Upper lobe of left lung (tissue), 6 donors: ENCODE data around the gene NAPB. TPM values are rescaled to one million over a fixed set of nuclear protein-coding genes. Genes with fewer than 3 reads are reported as not detected.

ENCODE experiments used
- ATAC-seq, 2 donors: fragments of 200-7000 bp; cut with Tn5 transposase; one replicate each; pipeline ENCODE4 v1.9.1; 2022; ENCODE audit warnings: mild to moderate bottlenecking in 2 of 2, moderate library complexity in 2 of 2; ENCODE audit not compliant: low FRiP score in 2 of 2
- DNase-seq, 2 donors: peaks; one replicate each; pipeline ENCODE4 v3.0.0-alpha.2; 2019 to 2020
- H3K27ac ChIP-seq, 4 donors: fragments of 200-600 bp; sonication (generic); one replicate each; pipeline ENCODE4 v1.5.1; 2016 to 2019
- H3K27me3 ChIP-seq, 4 donors: fragments of 200-600 bp; sonication (generic); one replicate each; pipeline ENCODE4 v1.5.1; 2017 to 2019
- H3K36me3 ChIP-seq, 4 donors: fragments of 200-600 bp; sonication (generic); one replicate each; pipeline ENCODE4 v1.5.1; 2016 to 2019
- H3K4me1 ChIP-seq, 4 donors: fragments of 200-600 bp; sonication (generic); one replicate each; pipeline ENCODE4 v1.5.1; 2018 to 2019
- H3K4me3 ChIP-seq, 4 donors: fragments of 200-600 bp; sonication (generic); one replicate each; pipeline ENCODE4 v1.5.1; 2017 to 2019; ENCODE audit warnings: mild to moderate bottlenecking in 2 of 4, moderate library complexity in 1 of 4
- H3K9me3 ChIP-seq, 4 donors: fragments of 200-600 bp; sonication (generic); one replicate each; pipeline ENCODE4 v1.5.1; 2018 to 2019
- CTCF ChIP-seq, 6 experiments: fragments of 450-650 bp in 4 of 6; fragments of 200-600 bp in 2 of 6; sonication (generic) in 2 of 6; IDR thresholded peaks; one replicate each; pipeline ENCODE4 v1.5.1; 2016 to 2019; ENCODE audit warnings: antibody characterized with exemption in 6 of 6
- EP300 ChIP-seq, 4 donors: sonication (generic); formaldehyde crosslinking; IDR thresholded peaks; one replicate each; pipeline ENCODE4 v1.5.1; 2017; ENCODE audit warnings: antibody characterized with exemption in 4 of 4, control low read depth in 2 of 4
- POLR2A ChIP-seq, 4 donors: fragments of 450-650 bp; IDR thresholded peaks; one replicate each; pipeline ENCODE4 v1.5.1; 2016 to 2017; ENCODE audit warnings: antibody characterized with exemption in 4 of 4, mild to moderate bottlenecking in 2 of 4
- POLR2AphosphoS5 ChIP-seq, 2 donors: sonication (generic); formaldehyde crosslinking; IDR thresholded peaks; one replicate each; pipeline ENCODE4 v1.5.1; 2017; ENCODE audit warnings: antibody characterized with exemption in 2 of 2
- WGBS, 2 donors: methylation state at CpG; one replicate each; pipeline ENCODE4 v1.1.5; 2017 to 2018; 5-methylcytosine and 5-hydroxymethylcytosine counted together
- total RNA-seq, 6 donors: library from RNA; depleted of rRNA in 4 of 6; stranded (reverse); fragments of >200 nt in 4 of 6; gene quantifications; one replicate each; pipeline versions ENCODE4 v1.1.0 to v1.2.1, GENCODE V29; 2016 to 2021
- donor health status: DM: no; HTN: no; CAD: no; lungs with moderate emphysema.
- donor health status: DM: no; HTN: yes; CAD: no; lungs with severe emphysema.

The NAPB gene
- total RNA-seq, 6 donors from 2014 or later: 9.7 to 27.7 (median 11.1) TPM

DNA sequence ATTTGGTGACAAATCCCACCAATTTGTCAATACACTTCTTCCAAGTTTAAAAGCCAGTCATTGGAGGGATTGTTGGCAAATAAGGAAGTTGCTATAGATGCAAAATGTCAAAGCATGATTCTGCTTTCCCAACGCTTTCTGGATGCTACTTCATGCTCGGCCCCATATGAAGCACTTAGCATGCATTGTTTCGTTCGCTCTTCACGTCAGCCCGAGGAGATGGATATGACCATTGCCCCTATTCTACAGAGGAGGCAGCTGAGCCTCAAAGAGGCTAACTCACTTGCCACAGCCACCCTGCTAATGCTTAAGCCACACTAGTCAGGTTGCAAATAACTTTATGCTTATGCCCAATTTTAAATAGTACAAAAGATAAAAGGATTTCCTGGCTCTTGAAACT, 73.5 kb downstream of the NAPB start:
- DNase-seq (no peak), ATAC-seq (no peak)
- Histone ChIP-seq H3K36me3 (no peaks in the 10 kb centered on the region), H3K4me1 (peaks cover 15 to 24% (median 20%) of the 10 kb centered on the region in 4 donors), H3K27ac (no peak overlapping the region), H3K4me3 (no peak overlapping the region), H3K9me3 (no peaks in the 10 kb centered on the region), H3K27me3 (no peaks in the 10 kb centered on the region)
- WGBS, 2 donors: 80 to 95% methylated on average over 6 of the region's 6 CpGs
- TF ChIP-seq EP300 (IDR thresholded peaks at IDR 0.05) (no peak), POLR2A (IDR thresholded peaks at IDR 0.05) (no peak), POLR2AphosphoS5 (IDR thresholded peaks at IDR 0.05) (no peak), CTCF (IDR thresholded peaks at IDR 0.05) (no peak)

DNA sequence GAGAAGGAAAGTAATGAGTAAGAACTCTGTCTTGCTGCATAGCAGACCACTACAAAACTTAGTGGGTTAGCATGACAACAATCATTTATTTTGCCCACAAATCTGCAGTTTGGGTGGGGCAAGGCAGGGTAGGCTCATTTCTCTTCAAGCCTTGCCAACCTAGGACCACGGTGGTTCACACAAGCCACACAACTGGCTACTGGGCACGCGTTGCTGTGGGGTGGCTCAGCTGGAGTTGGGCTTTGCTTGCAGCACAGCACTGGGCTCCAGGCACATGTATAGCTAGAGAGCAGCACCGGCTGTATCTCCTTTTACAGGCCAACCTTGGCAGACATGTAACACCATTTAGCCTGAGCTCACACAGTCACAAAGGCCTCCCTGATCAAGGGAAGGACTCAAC, 75.3 kb downstream of the NAPB start:
- Histone ChIP-seq H3K4me1 (peaks cover 5 to 11% (median 7%) of the 10 kb centered on the region in 4 donors), H3K36me3 (no peaks in the 10 kb centered on the region), H3K27me3 (no peaks in the 10 kb centered on the region), H3K9me3 (no peaks in the 10 kb centered on the region), H3K27ac (no peak overlapping the region), H3K4me3 (no peak overlapping the region)
- ATAC-seq (no peak), DNase-seq (no peak)
- 95% methylated on average over 4 of the region's 4 CpGs; no CpG with 5 or more reads in 1 of the 2 donors for WGBS, 2 donors
- TF ChIP-seq POLR2A (IDR thresholded peaks at IDR 0.05): no peak
- TF ChIP-seq POLR2AphosphoS5 (IDR thresholded peaks at IDR 0.05): no peak
- TF ChIP-seq EP300 (IDR thresholded peaks at IDR 0.05): no peak
- TF ChIP-seq CTCF (IDR thresholded peaks at IDR 0.05): no peak

DNA sequence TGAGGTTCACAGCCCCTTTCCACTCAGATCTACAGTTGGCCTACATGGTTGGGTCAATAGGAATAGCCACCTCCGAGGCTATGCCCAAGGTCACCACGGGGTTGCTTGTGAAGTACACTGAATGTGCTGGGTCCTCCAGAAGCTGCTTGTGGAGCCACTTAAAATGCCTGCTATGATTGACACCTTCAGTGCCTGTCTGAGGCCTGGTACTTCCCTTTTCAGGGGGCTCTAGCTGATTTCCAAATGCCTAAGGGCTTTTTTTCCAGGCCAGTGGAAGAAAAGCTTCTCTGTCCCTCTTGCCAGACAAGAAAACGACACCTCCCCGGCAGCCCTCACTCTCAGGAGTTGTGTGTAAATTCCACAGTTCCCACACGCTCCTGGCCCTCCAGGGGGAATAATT, 77.0 kb downstream of the NAPB start:
- Histone ChIP-seq H3K4me1 (peaks cover 4 to 9% (median 4%) of the 10 kb centered on the region in 4 donors), H3K36me3 (no peaks in the 10 kb centered on the region), H3K27ac (no peak overlapping the region), H3K27me3 (no peaks in the 10 kb centered on the region), H3K9me3 (no peaks in the 10 kb centered on the region), H3K4me3 (no peak overlapping the region)
- no peak for TF ChIP-seq POLR2A (IDR thresholded peaks at IDR 0.05)
- no peak for TF ChIP-seq POLR2AphosphoS5 (IDR thresholded peaks at IDR 0.05)
- TF ChIP-seq CTCF (IDR thresholded peaks at IDR 0.05): no peak
- no peak for TF ChIP-seq EP300 (IDR thresholded peaks at IDR 0.05)
- no peak for DNase-seq
- ATAC-seq: no peak
- 49 to 73% methylated on average over 5 of the region's 5 CpGs for WGBS, 2 donors

GRCh38 chr20:23343590-23343989, 77.7 kb downstream of the NAPB start:
- DNase-seq: no peak
- 90 to 100% methylated on average over 1 of the region's 1 CpG for WGBS, 2 donors
- no peak overlapping the region for H3K4me3 ChIP-seq
- ATAC-seq: no peak
- H3K4me1 ChIP-seq: peaks cover 0 to 4% (median 0%) of the 10 kb centered on the region in 4 donors
- no peaks in the 10 kb centered on the region for H3K36me3 ChIP-seq
- H3K9me3 ChIP-seq: no peaks in the 10 kb centered on the region
- H3K27ac ChIP-seq: no peak overlapping the region
- H3K27me3 ChIP-seq: no peaks in the 10 kb centered on the region
- TF ChIP-seq POLR2AphosphoS5 (IDR thresholded peaks at IDR 0.05) (no peak), CTCF (IDR thresholded peaks at IDR 0.05) (no peak), POLR2A (IDR thresholded peaks at IDR 0.05) (no peak), EP300 (IDR thresholded peaks at IDR 0.05) (no peak)

- TF ChIP-seq POLR2A (IDR thresholded peaks at IDR 0.05) (no peak), POLR2AphosphoS5 (IDR thresholded peaks at IDR 0.05) (no peak), EP300 (IDR thresholded peaks at IDR 0.05) (no peak), CTCF (IDR thresholded peaks at IDR 0.05) (no peak)
- no peaks in the 10 kb centered on the region for H3K9me3 ChIP-seq
- H3K4me1 ChIP-seq: peaks cover 0 to 4% (median 0%) of the 10 kb centered on the region in 4 donors
- H3K27me3 ChIP-seq: no peaks in the 10 kb centered on the region
- H3K36me3 ChIP-seq: no peaks in the 10 kb centered on the region
- ATAC-seq (no peak), DNase-seq (no peak)
- H3K27ac ChIP-seq: no peak overlapping the region
- H3K4me3 ChIP-seq: no peak overlapping the region
- WGBS, 2 donors: 79 to 83% methylated on average over 2 of the region's 2 CpGs
These were observed 80.2 kb downstream of the NAPB start for GRCh38 chr20:23341073-23341472.
